Body of pancreas (tissue), 4 donors: Measurements from ENCODE around the gene BDP1.

Source experiments
- POLR2A ChIP-seq, 3 donors: fragments of 450-650 bp; IDR thresholded peaks; one replicate each; pipeline ENCODE4 v1.6.1; 2016; ENCODE audit warnings: antibody characterized with exemption in 3 of 3, mild to moderate bottlenecking in 2 of 3
- TF ChIP-seq, protein P1 (sequence below), 7 experiments: fragments of 450-650 bp in 4 of 7; fragments of 200-600 bp in 3 of 7; sonication (generic) in 3 of 7; IDR thresholded peaks; one replicate each; pipeline ENCODE4 v1.5.1; 2016 to 2019; ENCODE audit warnings: antibody characterized with exemption in 7 of 7

- TF ChIP-seq, protein P1, sequence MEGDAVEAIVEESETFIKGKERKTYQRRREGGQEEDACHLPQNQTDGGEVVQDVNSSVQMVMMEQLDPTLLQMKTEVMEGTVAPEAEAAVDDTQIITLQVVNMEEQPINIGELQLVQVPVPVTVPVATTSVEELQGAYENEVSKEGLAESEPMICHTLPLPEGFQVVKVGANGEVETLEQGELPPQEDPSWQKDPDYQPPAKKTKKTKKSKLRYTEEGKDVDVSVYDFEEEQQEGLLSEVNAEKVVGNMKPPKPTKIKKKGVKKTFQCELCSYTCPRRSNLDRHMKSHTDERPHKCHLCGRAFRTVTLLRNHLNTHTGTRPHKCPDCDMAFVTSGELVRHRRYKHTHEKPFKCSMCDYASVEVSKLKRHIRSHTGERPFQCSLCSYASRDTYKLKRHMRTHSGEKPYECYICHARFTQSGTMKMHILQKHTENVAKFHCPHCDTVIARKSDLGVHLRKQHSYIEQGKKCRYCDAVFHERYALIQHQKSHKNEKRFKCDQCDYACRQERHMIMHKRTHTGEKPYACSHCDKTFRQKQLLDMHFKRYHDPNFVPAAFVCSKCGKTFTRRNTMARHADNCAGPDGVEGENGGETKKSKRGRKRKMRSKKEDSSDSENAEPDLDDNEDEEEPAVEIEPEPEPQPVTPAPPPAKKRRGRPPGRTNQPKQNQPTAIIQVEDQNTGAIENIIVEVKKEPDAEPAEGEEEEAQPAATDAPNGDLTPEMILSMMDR (IDR thresholded peaks at IDR 0.05), result no peak
- TF ChIP-seq POLR2A (IDR thresholded peaks at IDR 0.05), result no peak
Measured at GRCh38 chr5:71615809-71616208, 160.4 kb downstream of the BDP1 start.
